Hepatocyte (in vitro differentiated cells): ENCODE results near the gene CENPC. TPM values are rescaled to one million over a fixed set of nuclear protein-coding genes. Genes with fewer than 3 reads are reported as not detected.
A peak's percentile ranks its signal among the peaks of the same experiment; 100 is the strongest.
"Not testable (repeated sequence)": the region's sequence is repeated elsewhere in the genome, so short reads cannot be mapped to it uniquely, and the experiment has no call there.

Experiments
- DNase-seq: peaks from one replicate; pipeline ENCODE4 v3.0.0-alpha.2; 2016; ENCODE audit warnings: low spot score
- H2AFZ ChIP-seq: fragments of 200-600 bp; sonication (generic); 2 replicates; pipeline ENCODE4 v1.6.0; 2016; ENCODE audit warnings: antibody characterized with exemption, mild to moderate bottlenecking
- H3K27ac ChIP-seq: fragments of 200-600 bp; sonication (generic); 2 replicates; pipeline ENCODE4 v1.5.1; 2016; ENCODE audit warnings: mild to moderate bottlenecking
- H3K27me3 ChIP-seq: fragments of 200-600 bp; sonication (generic); 2 replicates; pipeline ENCODE4 v1.6.1; 2016
- H3K36me3 ChIP-seq: fragments of 200-600 bp; sonication (generic); replicated peaks from 2 replicates; pipeline ENCODE4 v1.5.1; 2016; ENCODE audit warnings: low read depth; ENCODE audit not compliant: insufficient read depth
- H3K4me1 ChIP-seq: fragments of 200-600 bp; sonication (generic); 2 replicates; pipeline ENCODE4 v1.5.1; 2016; ENCODE audit warnings: mild to moderate bottlenecking, moderate library complexity; ENCODE audit not compliant: insufficient read depth
- H3K4me2 ChIP-seq: fragments of 200-600 bp; sonication (generic); 2 replicates; pipeline ENCODE4 v1.6.0; 2016
- H3K4me3 ChIP-seq: fragments of 200-600 bp; sonication (generic); 2 replicates; pipeline ENCODE4 v1.5.1; 2016; ENCODE audit warnings: mild to moderate bottlenecking
- H3K79me2 ChIP-seq: fragments of 200-600 bp; sonication (generic); 2 replicates; pipeline ENCODE4 v1.6.0; 2017; ENCODE audit warnings: mild to moderate bottlenecking
- H3K9me2 ChIP-seq: fragments of 200-600 bp; sonication (generic); replicated peaks from 2 replicates; pipeline ENCODE4 v1.6.0; 2017; ENCODE audit warnings: mild to moderate bottlenecking; ENCODE audit not compliant: insufficient read depth
- H3K9me3 ChIP-seq: fragments of 200-600 bp; sonication (generic); 2 replicates; pipeline ENCODE4 v1.5.1; 2016; ENCODE audit warnings: low read depth, mild to moderate bottlenecking
- H4K20me1 ChIP-seq: fragments of 200-600 bp; sonication (generic); 2 replicates; pipeline ENCODE4 v1.6.0; 2016; ENCODE audit warnings: mild to moderate bottlenecking; ENCODE audit not compliant: insufficient read depth, poor library complexity, severe bottlenecking
- CTCF ChIP-seq: fragments of 200-600 bp; sonication (generic); IDR thresholded peaks from 2 replicates; pipeline ENCODE4 v1.5.1; 2016; ENCODE audit warnings: antibody characterized with exemption, mild to moderate bottlenecking; ENCODE audit not compliant: poor library complexity
- EZH2 ChIP-seq: fragments of 200-600 bp; sonication (generic); IDR thresholded peaks from 2 replicates; pipeline ENCODE4 v1.6.1; 2016; ENCODE audit warnings: antibody characterized with exemption, mild to moderate bottlenecking, borderline replicate concordance
- EZH2phosphoT487 ChIP-seq: fragments of 200-600 bp; sonication (generic); IDR thresholded peaks from one replicate; pipeline ENCODE4 v1.6.1; 2018; ENCODE audit warnings: antibody characterized with exemption, mild to moderate bottlenecking, low read depth, moderate library complexity; ENCODE audit not compliant: unreplicated experiment, severe bottlenecking
- WGBS: methylation state at CpG from one replicate; pipeline ENCODE4 v1.1.6; 2016; ENCODE audit warnings: low lambda C conversion rate; ENCODE audit errors: missing lambda C conversion rate; 5-methylcytosine and 5-hydroxymethylcytosine counted together
- polyA plus RNA-seq: library from polyadenylated mRNA; unstranded; fragments of >200 nt; fragmentation: Nextera tagmentation; extraction: Ambion mirVana; gene quantifications from 2 replicates; pipeline ENCODE4 v1.2.1, GENCODE V29; 2016
- total RNA-seq: library from RNA; depleted of rRNA; stranded (reverse); fragments of >200 nt; gene quantifications from 2 replicates; pipeline ENCODE4 v1.2.3, GENCODE V29; 2014

Gene CENPC
- total and polyA plus RNA-seq, 2 experiments from 2014 or later: 11.2 to 20.8 TPM

DNA sequence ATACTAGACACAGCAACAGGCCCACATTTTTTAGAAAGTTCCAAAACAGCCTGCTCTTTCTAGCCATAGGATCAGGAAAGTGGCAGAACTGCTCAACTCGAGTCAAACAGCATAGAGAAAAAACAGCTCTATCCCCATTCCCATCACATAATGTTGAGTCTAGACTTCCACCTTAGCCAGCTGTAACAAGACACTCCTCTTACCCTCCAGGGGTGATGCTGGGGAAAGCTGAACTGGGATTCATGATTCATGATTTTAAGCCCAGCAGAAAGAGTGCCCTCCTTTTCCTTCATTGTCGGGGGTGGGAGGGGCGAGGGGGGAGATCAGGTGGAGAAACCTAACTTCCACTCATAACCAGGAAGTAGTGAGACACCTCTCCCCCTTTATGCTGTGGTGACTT, 86.1 kb downstream of the CENPC start:
- Histone ChIP-seq H3K4me2 (no peak overlapping the region), H3K9me2 (no peaks in the 10 kb centered on the region), H3K79me2 (no peaks in the 10 kb centered on the region), H3K36me3 (no peaks in the 10 kb centered on the region), H4K20me1 (no peaks in the 10 kb centered on the region), H3K4me1 (no peaks in the 10 kb centered on the region), H3K4me3 (no peak overlapping the region), H3K27me3 (no peaks in the 10 kb centered on the region), H2AFZ (no peak overlapping the region), H3K27ac (no peak overlapping the region), H3K9me3 (no peaks in the 10 kb centered on the region)
- TF ChIP-seq EZH2phosphoT487 (no peak), CTCF (no peak), EZH2 (no peak)
- 88% methylated on average over 3 of the region's 3 CpGs for WGBS
- DNase-seq: no peak

DNA sequence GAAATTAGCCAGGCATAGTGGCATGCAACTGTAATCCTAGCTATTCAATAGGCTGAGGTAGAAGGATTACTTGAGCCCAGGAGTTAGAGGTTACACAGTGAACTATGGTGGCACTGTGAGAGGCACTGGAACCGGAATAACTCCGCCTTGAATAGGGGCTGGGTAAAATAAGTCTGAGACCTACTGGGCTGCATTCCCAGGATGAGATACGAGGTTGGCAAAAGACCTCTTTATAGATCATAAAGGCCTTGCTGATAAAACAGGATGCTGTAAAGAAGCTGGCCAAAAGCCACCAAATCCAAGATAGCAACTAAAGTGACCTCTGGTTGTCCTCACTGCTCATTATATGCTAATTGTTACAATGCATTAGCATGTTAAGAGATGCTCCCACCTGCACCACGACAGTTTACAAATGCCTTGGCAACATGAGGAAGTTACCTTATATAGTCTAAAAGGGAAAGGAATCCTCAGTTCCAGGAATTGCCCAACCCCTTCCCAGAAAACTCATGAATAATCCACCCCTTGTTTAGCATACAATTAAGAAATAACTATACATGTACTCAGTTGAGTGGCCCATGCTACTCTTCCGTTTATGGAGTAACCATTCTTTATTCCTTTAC, 88.6 kb downstream of the CENPC start:
- Histone ChIP-seq H4K20me1 (no peaks in the 10 kb centered on the region), H3K4me3 (no peak overlapping the region), H3K9me3 (no peaks in the 10 kb centered on the region), H3K27me3 (no peaks in the 10 kb centered on the region), H3K79me2 (no peaks in the 10 kb centered on the region), H3K4me2 (no peak overlapping the region), H3K9me2 (no peaks in the 10 kb centered on the region), H3K4me1 (peaks cover 6% of the 10 kb centered on the region), H3K36me3 (no peaks in the 10 kb centered on the region), H2AFZ (no peak overlapping the region), H3K27ac (no peak overlapping the region)
- no peak for TF ChIP-seq EZH2
- no peak for TF ChIP-seq CTCF
- TF ChIP-seq EZH2phosphoT487: no peak
- WGBS: 88% methylated on average over 5 of the region's 5 CpGs
- no peak for DNase-seq

GRCh38 chr4:67452846-67453205, 92.5 kb downstream of the CENPC start:
- Histone ChIP-seq H3K4me2 (peak overlapping the region; percentile 36), H3K27ac (peak overlapping the region; percentile 54)
- not testable (repeated sequence) for H3K79me2 ChIP-seq, H3K36me3 ChIP-seq, H3K9me3 ChIP-seq, DNase-seq, H3K9me2 ChIP-seq, H3K27me3 ChIP-seq, H4K20me1 ChIP-seq, H2AFZ ChIP-seq, H3K4me1 ChIP-seq, H3K4me3 ChIP-seq
- 76% methylated on average over 2 of the region's 2 CpGs for WGBS

DNA sequence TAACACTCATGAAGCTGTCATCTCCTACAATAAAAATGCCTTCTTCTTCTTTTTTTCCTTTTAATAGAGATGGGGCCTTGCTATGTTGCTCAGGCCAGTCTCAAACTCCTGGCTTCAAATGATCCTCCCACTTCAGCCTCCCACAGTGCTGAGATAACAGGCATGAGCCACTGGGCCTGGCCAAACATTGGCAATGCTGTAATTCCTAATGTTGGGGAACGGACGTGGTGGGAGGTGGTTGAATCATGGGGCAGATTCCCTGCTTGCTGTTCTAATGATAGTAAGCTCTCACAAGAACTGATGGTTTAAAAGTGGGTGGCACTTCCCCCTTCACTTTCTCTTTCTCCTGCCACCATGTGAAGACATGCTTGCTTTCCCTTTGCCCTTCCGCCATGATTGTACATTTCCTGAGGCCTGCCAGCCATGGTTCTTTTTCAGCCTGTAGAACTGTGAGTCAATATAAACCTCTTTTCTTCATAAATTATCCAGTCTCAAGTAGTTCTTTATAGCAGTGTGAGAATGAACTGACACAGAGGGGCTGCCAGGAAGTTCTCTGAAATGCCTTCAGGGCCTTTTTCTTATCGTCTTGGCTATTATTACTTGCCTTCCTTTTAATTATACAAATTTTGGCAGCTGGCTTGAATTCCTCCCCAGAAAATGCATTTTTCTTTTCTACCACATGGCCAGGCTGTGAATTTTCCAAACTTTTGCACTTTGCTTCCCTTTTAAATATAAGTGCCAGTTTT, 93.0 kb downstream of the CENPC start:
- H3K4me2 ChIP-seq: peak overlapping the region; percentile 36
- no peak overlapping the region for H3K4me3 ChIP-seq
- no peak overlapping the region for H2AFZ ChIP-seq
- WGBS: 84% methylated on average over 4 of the region's 4 CpGs
- no peaks in the 10 kb centered on the region for H3K36me3 ChIP-seq
- H3K27me3 ChIP-seq: no peaks in the 10 kb centered on the region
- H3K4me1 ChIP-seq: peaks cover 6% of the 10 kb centered on the region
- H3K9me3 ChIP-seq: peaks cover 6% of the 10 kb centered on the region
- H3K79me2 ChIP-seq: no peaks in the 10 kb centered on the region
- no peak for DNase-seq
- H3K27ac ChIP-seq: peak overlapping the region; percentile 54
- no peaks in the 10 kb centered on the region for H3K9me2 ChIP-seq
- no peaks in the 10 kb centered on the region for H4K20me1 ChIP-seq
- TF ChIP-seq CTCF (no peak), EZH2phosphoT487 (no peak)
